OCI-M2 (cell line): ENCODE data around the gene RXRB.
"Not testable (repeated sequence)": the region's sequence is repeated elsewhere in the genome, so short reads cannot be mapped to it uniquely, and the experiment has no call there.

Source experiments
- DNase-seq: peaks from one replicate; lab custom pipeline; 2025; ENCODE audit not compliant: unreplicated experiment; lab: John Stamatoyannopoulos, UW

The RXRB gene

DNA sequence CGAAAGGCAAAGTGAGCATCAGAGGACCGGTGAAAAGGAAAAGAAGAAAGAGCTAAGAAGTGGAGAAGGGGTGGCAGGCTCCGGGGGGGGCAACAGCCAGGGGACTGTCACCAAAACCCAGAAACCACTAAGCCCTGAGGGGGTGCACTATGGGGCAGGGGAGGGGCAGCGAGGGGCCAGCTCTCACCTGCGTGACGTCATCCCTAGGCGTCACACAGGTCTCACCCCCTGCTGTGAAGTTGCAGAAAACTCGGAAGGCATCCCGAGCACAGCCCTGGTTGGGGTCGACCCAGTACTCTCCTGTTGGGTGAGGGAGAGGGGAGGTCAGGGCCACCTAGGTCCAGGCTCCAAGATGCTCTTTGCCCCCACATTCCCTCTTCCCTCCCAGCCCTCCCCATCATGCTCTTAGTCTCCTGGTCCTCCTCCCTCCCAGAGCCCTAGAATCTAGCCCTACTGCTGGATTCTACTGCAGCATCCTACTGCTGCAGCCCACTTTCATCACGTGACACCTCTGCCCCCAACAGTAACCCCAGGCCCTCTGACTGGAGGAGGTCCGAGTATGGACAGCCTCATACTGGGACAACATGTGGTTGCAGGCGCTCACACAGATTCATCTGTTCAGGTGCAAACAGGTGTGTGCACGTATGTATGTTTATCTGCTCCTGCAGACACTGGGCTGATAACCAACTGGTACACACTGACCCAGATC, 35.6 kb downstream of the RXRB start:
- DNase-seq: no peak

DNA sequence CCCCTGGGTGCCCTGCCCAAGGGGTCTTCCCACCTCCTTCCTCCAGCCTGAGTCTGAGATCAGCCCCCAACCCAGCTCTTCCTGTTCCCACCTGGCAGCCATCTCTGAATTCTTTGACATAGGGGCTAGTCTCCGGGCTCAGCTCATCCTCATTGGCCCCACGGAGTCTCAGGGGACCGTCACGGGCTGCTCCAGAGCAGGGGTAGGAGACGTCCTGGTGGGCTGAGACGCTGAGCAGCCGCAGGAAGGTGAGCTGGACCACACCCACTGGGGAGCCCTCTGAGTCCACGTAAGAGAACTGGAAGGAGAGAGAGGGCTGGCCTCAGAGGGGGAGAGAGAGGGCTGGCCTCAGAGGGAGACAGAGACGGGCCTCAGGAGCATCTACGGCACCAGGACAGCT, 36.3 kb downstream of the RXRB start:
- DNase-seq: no peak

DNA sequence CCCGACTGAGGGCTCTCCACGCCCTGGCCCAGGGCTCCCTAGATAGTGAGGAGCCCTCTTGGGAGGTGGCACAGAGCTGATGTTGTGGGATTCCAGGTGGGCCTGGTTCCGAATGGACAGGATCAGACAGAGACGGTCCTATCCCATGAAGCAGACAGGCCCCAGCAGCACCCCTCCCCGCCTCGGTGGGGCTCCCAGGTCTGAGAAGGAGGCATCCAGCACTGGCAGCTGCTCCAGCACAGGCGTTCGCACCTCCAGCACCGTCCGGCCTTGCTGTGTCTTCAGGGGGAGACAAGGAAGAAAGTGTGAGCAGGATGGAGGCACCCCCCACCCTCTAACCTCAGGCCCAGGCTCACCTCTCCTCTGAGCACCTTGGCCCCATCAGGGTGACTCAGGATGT, 36.9 kb downstream of the RXRB start:
- no peak for DNase-seq

DNA sequence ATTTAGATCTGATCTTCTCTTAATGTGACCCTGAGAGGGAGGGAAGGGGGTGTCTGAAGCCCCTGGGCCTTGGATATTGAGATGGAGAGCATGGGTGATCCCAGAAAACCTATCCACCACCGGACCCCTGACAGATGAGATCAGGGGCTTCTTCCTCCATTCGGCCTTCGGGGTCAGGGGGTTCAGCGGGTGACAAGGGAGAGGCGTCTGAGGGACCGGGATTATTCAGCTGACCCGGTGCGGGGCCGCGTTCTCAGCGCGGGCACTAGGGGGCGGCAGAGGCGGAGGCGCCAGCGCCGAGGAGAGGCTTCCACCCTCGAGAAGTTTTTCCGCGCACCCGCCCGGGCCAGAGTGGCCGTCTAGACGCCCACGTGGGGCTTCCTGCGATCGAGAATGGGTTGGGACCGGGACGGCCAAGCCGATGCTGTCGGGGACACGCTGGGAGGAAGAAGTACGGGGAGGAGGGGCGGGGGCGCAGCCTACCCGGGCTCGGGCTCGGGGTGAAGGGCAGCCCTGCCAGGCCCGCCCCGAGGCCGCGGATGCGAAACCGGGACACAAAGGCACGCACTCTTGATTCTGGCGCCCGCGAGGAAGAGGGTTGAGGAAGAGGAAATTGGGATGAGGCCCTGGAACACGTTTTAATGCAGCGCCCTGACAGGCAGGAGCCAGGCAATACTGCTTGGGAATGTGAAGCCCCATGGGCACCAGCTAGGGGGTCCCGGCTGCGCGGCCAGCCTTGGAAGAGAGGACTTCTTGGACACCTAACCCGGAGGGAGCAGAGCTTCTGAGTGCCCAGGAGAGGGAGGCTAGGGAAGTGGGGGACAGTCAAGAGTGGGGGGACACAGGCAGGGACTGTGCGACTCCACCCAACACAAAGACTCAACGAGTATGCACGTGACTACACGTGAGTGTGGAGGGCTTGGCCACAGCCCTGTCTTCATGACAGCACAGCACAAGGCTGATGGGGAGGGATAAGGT, 38.8 kb downstream of the RXRB start:
- no peak for DNase-seq

DNA sequence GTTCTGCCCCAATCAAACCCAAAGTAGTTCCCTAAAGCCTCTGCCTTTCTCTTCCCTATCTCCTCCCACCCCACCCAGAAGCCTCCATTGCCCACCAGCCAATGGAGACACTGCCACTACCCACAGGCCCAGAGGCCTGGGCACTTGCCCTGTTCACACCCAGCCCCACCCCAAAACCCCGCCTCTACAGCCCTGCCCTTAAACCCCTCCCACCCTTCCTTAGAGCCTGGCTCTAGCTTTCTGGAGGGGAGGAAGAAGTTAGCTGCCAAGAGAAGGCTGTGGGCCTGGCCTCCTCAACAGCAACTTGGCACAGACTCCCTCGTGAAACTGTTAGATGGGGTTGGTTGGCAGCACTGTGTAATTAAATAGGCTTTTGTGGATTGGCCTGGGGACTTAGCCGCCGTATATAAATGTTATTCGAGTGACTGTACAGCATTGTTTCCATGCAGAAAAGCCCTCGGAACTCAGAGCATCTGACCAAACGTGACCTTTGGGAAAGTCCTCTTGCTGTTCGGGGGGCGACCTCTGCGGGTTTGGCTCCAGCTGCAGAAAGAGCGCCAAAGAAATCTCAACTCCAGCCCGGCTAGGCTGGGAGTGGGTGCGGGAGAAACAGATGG, 39.6 kb downstream of the RXRB start:
- no peak for DNase-seq

DNA sequence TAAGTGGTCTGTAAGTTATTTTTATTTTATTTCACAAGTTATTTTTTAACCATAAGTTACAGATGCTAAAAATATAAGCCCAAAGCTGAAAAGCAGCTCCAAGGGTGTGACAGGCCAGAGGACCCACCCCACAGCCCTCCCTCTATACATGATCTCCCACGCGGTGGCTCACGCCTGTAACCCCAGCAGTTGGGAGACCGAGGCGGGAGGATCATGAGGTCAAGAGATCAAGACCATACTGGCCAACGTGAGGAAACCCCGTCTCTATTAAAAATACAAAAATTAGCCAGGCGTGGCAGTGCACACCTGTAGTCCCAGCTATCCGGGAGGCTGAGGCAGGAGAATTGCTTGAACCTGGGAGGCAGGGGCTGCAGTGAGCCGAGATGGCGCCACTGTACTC, 40.4 kb downstream of the RXRB start:
- DNase-seq: no peak

DNA sequence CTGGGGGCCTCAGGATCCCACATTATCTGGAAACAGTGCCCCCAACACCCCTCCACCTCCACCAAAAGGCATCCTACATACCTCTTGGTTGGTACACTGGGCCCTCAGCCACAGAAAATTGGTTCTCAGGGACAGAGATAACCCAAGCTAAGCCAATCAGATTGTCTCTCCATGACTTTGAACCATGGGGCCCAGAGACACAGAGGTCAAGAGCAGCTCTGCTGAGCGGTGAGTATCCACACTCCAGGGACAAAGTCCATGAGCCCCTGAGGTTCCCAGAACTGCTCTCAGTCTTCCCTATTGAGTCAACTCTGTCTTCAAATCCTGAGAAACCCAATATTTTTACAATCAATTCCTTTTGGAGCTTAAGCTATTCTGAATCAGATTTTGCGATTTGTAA, 43.5 kb downstream of the RXRB start:
- DNase-seq: no peak

DNA sequence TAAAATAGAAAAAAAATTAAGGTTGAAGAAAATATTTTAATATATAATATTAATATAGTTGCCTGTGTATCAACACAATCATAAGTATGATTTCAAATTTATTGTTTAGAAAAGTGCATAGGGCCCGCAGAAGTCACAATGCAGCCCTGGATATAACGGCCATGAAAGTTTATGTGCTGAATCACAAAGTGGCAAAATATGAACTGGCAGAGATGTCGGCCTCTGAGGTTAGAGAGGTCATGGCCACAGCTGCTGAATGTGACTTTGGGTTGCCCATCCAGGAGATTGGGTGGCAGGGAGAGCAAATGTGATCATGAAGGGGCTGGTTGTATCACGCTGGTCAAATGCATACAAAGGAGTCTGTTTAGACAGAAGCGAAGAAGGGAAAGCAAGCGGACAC, 43.9 kb downstream of the RXRB start:
- DNase-seq: no peak

DNA sequence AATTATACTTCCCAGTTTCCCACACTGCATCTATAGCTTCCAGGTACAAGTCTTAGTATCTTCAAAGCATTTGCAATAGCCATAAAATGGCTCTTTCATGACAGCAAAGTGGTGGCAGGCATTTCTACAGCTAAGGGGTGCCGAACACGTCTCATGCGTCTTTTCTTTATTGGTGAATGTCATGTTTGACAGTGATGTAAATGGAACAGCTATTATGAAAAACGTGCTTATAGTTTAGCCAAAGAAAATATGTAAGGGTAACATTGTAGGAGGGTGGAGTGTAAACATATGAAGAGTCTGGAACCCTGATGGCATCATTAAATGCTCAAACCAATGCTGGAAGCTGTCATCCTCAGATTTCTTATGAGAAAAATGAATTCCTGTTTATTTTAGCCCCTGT, 46.1 kb downstream of the RXRB start:
- no peak for DNase-seq

DNA sequence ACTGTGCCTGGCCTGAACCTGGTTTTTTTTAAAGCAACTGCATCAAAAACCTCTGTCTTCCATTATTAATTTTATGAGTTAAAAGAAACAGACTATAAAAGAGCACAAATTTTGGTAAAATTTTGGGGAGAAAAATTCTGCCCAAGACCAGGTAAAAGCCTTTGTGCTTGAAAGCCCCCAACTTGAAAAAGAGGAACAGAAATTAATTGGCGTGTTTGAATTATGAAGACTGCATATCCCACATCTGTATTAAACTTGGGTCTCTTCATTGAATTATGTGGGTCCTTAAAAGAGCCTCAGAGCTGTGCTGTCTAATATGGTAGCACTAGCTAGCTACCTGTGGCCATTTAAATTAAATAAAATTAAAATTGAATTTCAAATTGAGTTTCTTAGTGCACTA, 49.4 kb downstream of the RXRB start:
- no peak for DNase-seq

DNA sequence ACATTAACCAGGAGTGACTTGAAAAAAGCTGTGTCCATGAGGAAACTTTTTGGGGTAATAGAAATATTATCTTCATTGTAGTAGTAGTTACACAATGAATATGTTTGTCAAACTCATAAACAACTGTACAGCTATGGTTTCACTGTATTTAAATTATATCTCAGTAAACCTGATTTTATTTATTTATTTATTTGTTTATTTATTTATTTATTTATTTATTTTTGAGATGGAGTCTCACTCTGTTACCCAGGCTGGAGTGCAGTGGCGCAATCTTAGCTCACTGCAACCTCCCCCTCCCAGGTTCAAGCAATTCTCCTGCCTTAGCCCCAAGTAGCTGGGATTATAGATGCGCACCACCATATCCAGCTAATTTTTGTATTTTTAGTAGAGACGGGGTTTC, 49.9 kb downstream of the RXRB start:
- not testable (repeated sequence) for DNase-seq

DNA sequence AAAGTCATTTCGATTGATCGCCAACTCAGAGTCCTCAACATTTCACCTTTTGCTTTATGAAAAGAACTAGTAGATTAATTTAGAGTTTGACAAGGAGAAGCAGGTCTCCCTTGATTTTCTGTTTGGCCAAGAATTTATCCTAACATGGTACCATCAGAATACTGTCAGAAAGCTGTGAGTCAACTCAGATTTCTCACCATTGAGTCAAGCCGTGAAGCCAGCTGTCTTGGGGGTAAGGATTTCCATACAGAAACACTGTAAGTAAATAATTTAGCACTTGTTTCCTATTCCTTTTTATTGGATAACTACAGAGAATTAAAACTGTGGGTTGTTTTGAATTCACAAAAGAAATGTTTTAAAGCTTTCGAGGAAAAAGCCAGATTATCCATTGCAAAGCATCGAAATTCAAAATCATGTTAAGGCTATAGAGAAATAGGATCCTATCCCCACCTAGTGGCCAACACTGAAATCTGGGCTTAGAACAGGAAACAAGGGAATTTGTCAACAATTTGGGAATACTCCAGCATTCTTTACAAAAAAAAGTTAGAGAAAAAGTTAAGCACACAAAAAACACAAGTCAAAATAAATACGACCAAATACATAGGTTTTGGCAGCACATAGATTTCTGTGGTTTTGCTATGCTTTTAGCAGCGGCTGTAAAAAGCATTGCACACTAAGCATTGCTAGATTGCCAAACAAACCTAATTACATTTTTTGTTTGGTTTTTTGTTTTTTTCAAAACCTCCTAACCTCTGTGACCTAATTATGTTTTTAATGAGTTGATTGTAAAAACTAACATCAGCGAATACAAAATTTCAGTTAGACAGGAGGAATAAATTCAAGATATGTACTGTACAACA, 52.4 kb downstream of the RXRB start:
- no peak for DNase-seq

DNA sequence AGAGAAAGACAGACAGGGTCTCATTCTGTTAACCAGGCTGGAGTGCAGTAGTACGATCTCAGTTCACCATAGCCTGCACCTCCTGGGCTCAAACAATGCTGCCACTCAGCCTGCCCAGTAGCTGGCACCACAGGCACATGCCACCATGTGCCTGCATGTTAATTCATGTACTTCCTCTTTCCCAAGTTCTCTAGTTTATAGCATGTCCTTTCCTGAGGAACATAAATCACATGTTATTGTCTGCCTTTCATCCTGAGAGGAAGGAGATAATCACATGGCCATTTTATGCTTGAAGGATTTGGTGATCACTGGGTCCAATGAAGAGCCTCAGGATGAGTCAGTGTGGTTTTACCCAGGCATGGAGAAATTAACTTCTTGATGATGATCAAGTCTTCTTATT, 56.1 kb downstream of the RXRB start:
- DNase-seq: no peak
